Measurements from ENCODE around the gene PCBD2. TPM values are rescaled to one million over a fixed set of nuclear protein-coding genes. Genes with fewer than 3 reads are reported as not detected.

PCBD2 gene
- total RNA-seq, 1 experiment from 2014 or later, result 17.6 TPM

DNA sequence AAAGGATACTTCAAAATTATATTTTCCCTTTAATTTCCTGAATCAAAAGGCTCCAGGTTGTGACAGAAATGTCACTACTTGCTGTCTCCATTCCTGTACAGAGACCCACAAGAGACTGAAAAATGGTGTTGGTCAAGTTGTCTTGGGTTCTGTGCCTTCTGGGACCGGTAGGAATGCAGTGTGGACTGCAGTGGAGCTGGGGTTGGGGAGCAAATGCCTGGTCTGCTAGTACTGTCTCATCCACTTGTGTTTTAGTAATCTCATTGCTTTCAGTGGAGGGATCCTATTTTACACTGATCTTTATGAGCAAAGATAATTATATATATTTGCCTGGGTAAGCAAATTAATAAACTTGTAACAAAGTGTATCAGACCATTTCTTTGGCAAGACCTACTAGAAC lies 38.6 kb downstream of the PCBD2 start:
- H3K27me3 ChIP-seq (ENCODE audit: insufficient read depth, low read depth), result no peaks in the 10 kb centered on the region
- CTCF ChIA-PET, result no interaction called here
- H3K4me2 ChIP-seq, result no peak overlapping the region
- H3K4me3 ChIP-seq, result no peak overlapping the region
- no TSS peak for BruUV-seq (replicated peaks)
- H3K27ac ChIP-seq, result no peak overlapping the region
- H3K79me2 ChIP-seq (ENCODE audit: low read depth), result no peaks in the 10 kb centered on the region
- H3K36me3 ChIP-seq (ENCODE audit: low read depth), result peaks cover 3% of the 10 kb centered on the region; the same call in 1 of the 2 replicates
- no peaks in the 10 kb centered on the region; the same call in 1 of the 2 replicates for H3K9me2 ChIP-seq (ENCODE audit: insufficient read depth)
- POLR2A ChIA-PET (ENCODE audit: unreplicated experiment), result no interaction called here
- no peaks in the 10 kb centered on the region for H3K4me1 ChIP-seq (replicated peaks; ENCODE audit: insufficient read depth)
- DNase-seq, result no peak
- no peaks in the 10 kb centered on the region for H4K20me1 ChIP-seq (ENCODE audit: insufficient read depth)
- H3F3A ChIP-seq (ENCODE audit: insufficient read depth, low read depth), result no peaks in the 10 kb centered on the region
- intact Hi-C loops (cut with micrococcal nuclease; ENCODE audit: unreplicated experiment), result no loop called here
- H3K9me3 ChIP-seq (ENCODE audit: insufficient read depth, low read depth), result no peaks in the 10 kb centered on the region
- H2AFZ ChIP-seq, result no peak overlapping the region
- TF ChIP-seq EZH2 (IDR thresholded peaks at IDR 0.05; ENCODE audit: low read depth) (no peak), CTCF (conservative IDR thresholded peaks at IDR 0.05) (no peak)

DNA sequence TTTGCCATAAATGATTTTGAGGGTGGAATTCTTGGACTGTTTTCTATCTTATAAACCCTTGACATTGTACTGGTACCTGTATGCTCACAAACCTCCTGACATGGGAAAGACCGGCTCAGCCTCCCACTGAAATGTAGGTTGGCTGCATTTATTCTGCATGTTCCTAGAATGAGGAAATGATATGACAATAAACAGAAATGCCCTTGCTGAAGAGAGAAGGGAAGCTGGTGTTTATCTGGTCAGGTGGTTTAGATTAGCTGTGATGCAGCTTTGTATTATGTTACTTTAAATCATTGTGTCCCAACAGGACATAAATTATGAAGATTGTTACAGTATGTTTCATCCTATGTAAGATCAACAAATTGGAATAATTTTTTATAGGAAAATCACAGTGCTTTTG lies 39.7 kb downstream of the PCBD2 start:
- H4K20me1 ChIP-seq (ENCODE audit: insufficient read depth), result no peaks in the 10 kb centered on the region; the same call in 1 of the 2 replicates
- H3K4me1 ChIP-seq (replicated peaks; ENCODE audit: insufficient read depth), result no peaks in the 10 kb centered on the region
- H3K9me3 ChIP-seq (ENCODE audit: insufficient read depth, low read depth), result no peaks in the 10 kb centered on the region
- TF ChIP-seq EZH2 (IDR thresholded peaks at IDR 0.05; ENCODE audit: low read depth) (no peak), CTCF (conservative IDR thresholded peaks at IDR 0.05) (no peak)
- BruUV-seq (replicated peaks), result no TSS peak
- no peaks in the 10 kb centered on the region for H3K27me3 ChIP-seq (ENCODE audit: insufficient read depth, low read depth)
- no peak overlapping the region for H3K4me3 ChIP-seq
- peaks cover 2% of the 10 kb centered on the region; the same call in 1 of the 2 replicates for H3K36me3 ChIP-seq (ENCODE audit: low read depth)
- DNase-seq, result no peak
- intact Hi-C loops (cut with micrococcal nuclease; ENCODE audit: unreplicated experiment), result no loop called here
- CTCF ChIA-PET, result no interaction called here
- no peak overlapping the region for H3K4me2 ChIP-seq
- no peaks in the 10 kb centered on the region for H3F3A ChIP-seq (ENCODE audit: insufficient read depth, low read depth)
- no peak overlapping the region for H2AFZ ChIP-seq
- no peak overlapping the region for H3K27ac ChIP-seq
- H3K79me2 ChIP-seq (ENCODE audit: low read depth), result no peaks in the 10 kb centered on the region
- H3K9me2 ChIP-seq (ENCODE audit: insufficient read depth), result no peaks in the 10 kb centered on the region; the same call in 1 of the 2 replicates
- POLR2A ChIA-PET (ENCODE audit: unreplicated experiment), result no interaction called here

DNA sequence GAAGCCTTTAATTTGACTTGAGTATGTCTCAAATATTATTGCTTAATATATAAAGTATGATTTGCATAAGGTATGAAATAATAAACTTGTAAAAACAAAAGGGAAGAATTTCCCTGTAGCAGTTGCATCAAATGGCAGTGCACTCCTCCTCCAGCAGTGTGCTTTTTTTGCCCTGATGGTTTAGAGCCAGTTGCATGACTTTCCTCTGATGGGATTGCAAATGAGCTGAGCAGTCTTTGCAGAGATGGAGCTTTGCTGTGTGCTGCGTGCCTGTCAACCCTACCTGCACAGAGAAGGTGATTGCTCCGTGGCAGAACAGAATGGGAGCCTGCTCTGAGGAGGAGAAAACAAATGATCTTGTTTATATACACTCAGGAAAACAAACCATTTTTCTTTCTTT lies 40.1 kb downstream of the PCBD2 start:
- Histone ChIP-seq H4K20me1 (ENCODE audit: insufficient read depth) (no peaks in the 10 kb centered on the region; the same call in 1 of the 2 replicates), H3K36me3 (ENCODE audit: low read depth) (no peaks in the 10 kb centered on the region; the same call in 1 of the 2 replicates), H3K79me2 (ENCODE audit: low read depth) (no peaks in the 10 kb centered on the region), H3K4me1 (replicated peaks; ENCODE audit: insufficient read depth) (no peaks in the 10 kb centered on the region), H3K9me2 (ENCODE audit: insufficient read depth) (no peaks in the 10 kb centered on the region; the same call in 1 of the 2 replicates), H3K27ac (no peak overlapping the region), H3K27me3 (ENCODE audit: insufficient read depth, low read depth) (no peaks in the 10 kb centered on the region), H3F3A (ENCODE audit: insufficient read depth, low read depth) (no peaks in the 10 kb centered on the region), H3K4me2 (no peak overlapping the region), H2AFZ (no peak overlapping the region), H3K4me3 (no peak overlapping the region), H3K9me3 (ENCODE audit: insufficient read depth, low read depth) (no peaks in the 10 kb centered on the region)
- CTCF ChIA-PET, result no interaction called here
- TF ChIP-seq EZH2 (IDR thresholded peaks at IDR 0.05; ENCODE audit: low read depth), result no peak
- TF ChIP-seq CTCF (conservative IDR thresholded peaks at IDR 0.05), result no peak
- intact Hi-C loops (cut with micrococcal nuclease; ENCODE audit: unreplicated experiment), result no loop called here
- BruUV-seq (replicated peaks), result no TSS peak
- DNase-seq, result no peak
- POLR2A ChIA-PET (ENCODE audit: unreplicated experiment), result no interaction called here

All from PC-9 (cell line).